ENCODE data around the gene FABP2.
"Not testable (repeated sequence)": the region's sequence is repeated elsewhere in the genome, so short reads cannot be mapped to it uniquely, and the experiment has no call there.

Gene FABP2

DNA sequence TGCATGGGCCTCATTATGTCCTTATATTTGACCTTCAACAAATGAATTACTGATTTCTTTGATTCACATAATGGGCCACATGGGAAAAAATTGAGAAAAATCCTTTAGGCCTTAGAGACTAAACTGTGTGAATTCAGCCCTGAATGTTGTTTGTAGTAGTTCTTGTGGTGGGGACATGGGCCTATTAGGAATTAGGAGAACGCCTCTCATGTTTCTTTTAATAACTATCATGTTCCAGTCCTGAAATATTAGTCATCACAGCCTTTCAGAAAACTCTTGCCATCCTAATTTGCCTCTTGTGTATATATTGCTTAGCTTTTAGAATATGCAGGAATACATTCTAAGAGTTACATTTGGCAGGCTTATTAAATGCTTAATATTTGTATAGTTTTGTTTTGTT is 34.1 kb upstream of the FABP2 start:
- CTCF ChIA-PET; H3K4me1 ChIP-seq (ENCODE audit: control insufficient read depth, insufficient read depth, low read length); H3K36me3 ChIP-seq (ENCODE audit: control insufficient read depth in 2 of 2, insufficient read depth in 1 of 2, low read length in 2 of 2); H3K9me3 ChIP-seq (ENCODE audit: control insufficient read depth, insufficient read depth, low read depth, low read length); POLR2A ChIA-PET; H3K27ac ChIP-seq (ENCODE audit: extremely low read depth, low read depth, low read length); H3K4me3 ChIP-seq (ENCODE audit: low read depth, low read length): not testable (repeated sequence)

DNA sequence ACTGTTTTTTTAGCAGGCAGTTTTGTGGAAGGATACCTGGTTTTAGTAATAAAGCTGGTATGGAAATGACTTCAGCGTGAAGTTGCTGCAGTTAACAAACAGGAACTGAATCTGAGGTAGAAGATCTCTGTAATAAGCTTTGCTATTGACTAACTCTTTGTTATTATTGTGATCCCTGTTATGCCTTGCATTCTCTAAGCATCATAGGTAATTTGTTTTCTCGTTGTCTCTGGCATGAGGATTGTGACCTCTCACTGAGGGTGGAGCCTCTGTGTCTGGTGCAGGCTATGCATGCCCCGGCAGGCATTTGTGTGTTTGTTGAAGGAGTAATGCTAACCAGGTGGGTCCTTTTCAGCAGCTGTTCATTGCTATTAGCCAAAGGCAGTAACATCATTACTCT is 31.4 kb upstream of the FABP2 start:
- H3K36me3 ChIP-seq (ENCODE audit: control insufficient read depth in 2 of 2, insufficient read depth in 1 of 2, low read length in 2 of 2); H3K4me3 ChIP-seq (ENCODE audit: low read depth, low read length); POLR2A ChIA-PET; H3K4me1 ChIP-seq (ENCODE audit: control insufficient read depth, insufficient read depth, low read length); CTCF ChIA-PET; H3K9me3 ChIP-seq (ENCODE audit: control insufficient read depth, insufficient read depth, low read depth, low read length); H3K27ac ChIP-seq (ENCODE audit: extremely low read depth, low read depth, low read length): not testable (repeated sequence)
- 0 out of 2 replicates have a peak, but pooled peaks have one; percentile 31 for TF ChIP-seq ZNF335 (tag by site-specific recombination; conservative IDR thresholded peaks at IDR 0.05)

DNA sequence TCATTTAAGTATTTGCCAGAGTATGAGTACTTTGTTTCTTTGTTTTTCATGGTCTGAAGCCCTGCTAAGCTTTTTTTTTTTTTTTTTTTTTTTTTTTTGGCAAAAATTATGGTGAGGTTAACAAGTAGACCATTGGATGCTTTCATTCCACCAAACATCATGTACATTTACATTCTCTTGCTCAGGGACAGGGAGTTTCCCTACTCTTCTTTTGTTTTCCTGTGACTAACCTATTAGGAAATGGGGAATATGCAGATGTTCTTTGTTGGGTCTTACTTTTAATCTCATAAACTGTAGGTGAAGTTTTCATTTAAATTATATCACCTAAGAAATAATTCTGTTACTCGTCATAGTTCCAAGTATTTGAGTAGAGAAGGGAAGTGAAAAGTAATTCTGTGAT is 26.2 kb upstream of the FABP2 start:
- H3K9me3 ChIP-seq (ENCODE audit: control insufficient read depth, insufficient read depth, low read depth, low read length); H3K27ac ChIP-seq (ENCODE audit: extremely low read depth, low read depth, low read length); H3K36me3 ChIP-seq (ENCODE audit: control insufficient read depth in 2 of 2, insufficient read depth in 1 of 2, low read length in 2 of 2); CTCF ChIA-PET; H3K4me3 ChIP-seq (ENCODE audit: low read depth, low read length); POLR2A ChIA-PET; H3K4me1 ChIP-seq (ENCODE audit: control insufficient read depth, insufficient read depth, low read length): not testable (repeated sequence)

DNA sequence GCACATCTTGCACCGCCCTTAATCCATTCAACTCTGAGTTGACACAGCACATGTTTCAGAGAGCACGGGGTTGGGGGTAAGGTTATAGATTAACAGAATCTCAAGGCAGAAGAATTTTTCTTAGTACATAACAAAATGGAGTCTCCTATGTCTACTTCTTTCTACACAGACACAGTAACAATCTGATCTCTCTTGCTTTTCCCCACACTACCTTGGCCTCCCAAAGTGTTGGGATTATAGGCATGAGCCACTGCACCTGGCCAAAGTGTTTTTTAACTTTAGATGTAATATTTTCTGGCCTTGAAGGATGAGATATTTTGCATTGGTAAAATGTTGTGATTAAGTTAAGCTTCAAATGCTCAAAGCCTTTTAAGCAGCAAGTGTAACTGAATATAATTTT is 21.4 kb upstream of the FABP2 start:
- H3K4me3 ChIP-seq (ENCODE audit: low read depth, low read length); POLR2A ChIA-PET; H3K36me3 ChIP-seq (ENCODE audit: control insufficient read depth in 2 of 2, insufficient read depth in 1 of 2, low read length in 2 of 2); H3K9me3 ChIP-seq (ENCODE audit: control insufficient read depth, insufficient read depth, low read depth, low read length); H3K4me1 ChIP-seq (ENCODE audit: control insufficient read depth, insufficient read depth, low read length); H3K27ac ChIP-seq (ENCODE audit: extremely low read depth, low read depth, low read length): not testable (repeated sequence)
- CTCF ChIA-PET, result interaction anchor here (0.7 kb wide), 1 partner anchor 719 kb away, joined by 3 read pairs; no protein-coding TSS in a partner anchor

DNA sequence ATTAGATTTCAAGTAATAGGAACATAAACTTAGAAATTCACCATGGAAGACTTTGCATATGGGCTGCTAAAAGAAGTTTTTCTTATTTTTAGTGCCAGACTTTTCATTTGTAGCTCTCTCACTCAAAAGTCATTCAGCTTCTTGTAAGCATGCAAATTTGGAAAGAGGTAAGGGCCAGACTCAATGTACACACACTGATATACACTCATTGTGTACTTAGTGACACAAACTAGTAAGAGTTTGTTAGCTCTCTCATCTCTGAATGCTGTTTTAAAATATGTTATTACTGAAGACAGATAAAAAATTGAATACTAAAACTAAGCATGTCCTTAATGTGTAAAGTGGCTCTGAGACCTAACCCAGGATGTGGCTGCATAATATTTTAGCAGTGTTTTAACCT is 18.0 kb upstream of the FABP2 start:
- H3K27ac ChIP-seq (ENCODE audit: extremely low read depth, low read depth, low read length); H3K36me3 ChIP-seq (ENCODE audit: control insufficient read depth in 2 of 2, insufficient read depth in 1 of 2, low read length in 2 of 2); CTCF ChIA-PET; H3K4me1 ChIP-seq (ENCODE audit: control insufficient read depth, insufficient read depth, low read length); POLR2A ChIA-PET; H3K4me3 ChIP-seq (ENCODE audit: low read depth, low read length); H3K9me3 ChIP-seq (ENCODE audit: control insufficient read depth, insufficient read depth, low read depth, low read length): not testable (repeated sequence)

DNA sequence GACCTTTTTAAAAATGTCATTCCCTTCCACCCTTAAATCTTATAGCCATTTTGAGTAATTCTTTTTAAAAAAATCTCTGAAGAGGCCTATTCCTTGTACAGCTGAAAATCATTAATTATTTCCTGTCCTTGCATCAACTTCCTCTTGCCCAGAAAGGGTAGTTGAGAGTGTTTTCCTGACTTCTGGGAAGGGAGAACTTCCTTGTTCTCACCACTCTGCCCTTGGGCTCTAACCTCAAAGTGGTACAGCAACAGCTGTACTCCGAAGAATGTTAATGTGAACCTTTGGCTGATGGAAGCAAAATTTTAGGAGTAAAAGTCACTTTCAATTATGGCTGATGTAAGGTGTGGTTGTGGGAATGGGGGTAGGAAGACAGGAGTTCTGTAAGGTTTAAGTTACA is 15.1 kb upstream of the FABP2 start:
- no peaks in the 10 kb centered on the region for H3K9me3 ChIP-seq (ENCODE audit: control insufficient read depth, insufficient read depth, low read depth, low read length)
- no peak overlapping the region for H3K27ac ChIP-seq (ENCODE audit: extremely low read depth, low read depth, low read length)
- TF ChIP-seq ZNF544 (tag by site-specific recombination; IDR thresholded peaks at IDR 0.05) (no peak), ZNF140 (tag by site-specific recombination; IDR thresholded peaks at IDR 0.05) (no peak), ZNF792 (tag by site-specific recombination; IDR thresholded peaks at IDR 0.05) (no peak), ZBTB48 (tag by site-specific recombination; IDR thresholded peaks at IDR 0.05) (no peak), ZNF311 (tag by site-specific recombination; IDR thresholded peaks at IDR 0.05; ENCODE audit: borderline replicate concordance) (no peak), ZNF354C (tag by site-specific recombination; IDR thresholded peaks at IDR 0.05; ENCODE audit: borderline replicate concordance, low read depth) (no peak), ZNF660 (tag by site-specific recombination; IDR thresholded peaks at IDR 0.05) (no peak), ZNF626 (tag by site-specific recombination; IDR thresholded peaks at IDR 0.05) (no peak), ZNF501 (tag by site-specific recombination; IDR thresholded peaks at IDR 0.05) (no peak)
- TF ChIP-seq, protein P1, sequence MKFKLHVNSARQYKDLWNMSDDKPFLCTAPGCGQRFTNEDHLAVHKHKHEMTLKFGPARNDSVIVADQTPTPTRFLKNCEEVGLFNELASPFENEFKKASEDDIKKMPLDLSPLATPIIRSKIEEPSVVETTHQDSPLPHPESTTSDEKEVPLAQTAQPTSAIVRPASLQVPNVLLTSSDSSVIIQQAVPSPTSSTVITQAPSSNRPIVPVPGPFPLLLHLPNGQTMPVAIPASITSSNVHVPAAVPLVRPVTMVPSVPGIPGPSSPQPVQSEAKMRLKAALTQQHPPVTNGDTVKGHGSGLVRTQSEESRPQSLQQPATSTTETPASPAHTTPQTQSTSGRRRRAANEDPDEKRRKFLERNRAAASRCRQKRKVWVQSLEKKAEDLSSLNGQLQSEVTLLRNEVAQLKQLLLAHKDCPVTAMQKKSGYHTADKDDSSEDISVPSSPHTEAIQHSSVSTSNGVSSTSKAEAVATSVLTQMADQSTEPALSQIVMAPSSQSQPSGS (tag by site-specific recombination; IDR thresholded peaks at IDR 0.05; ENCODE audit: low read depth), result no peak
- TF ChIP-seq, protein P2, sequence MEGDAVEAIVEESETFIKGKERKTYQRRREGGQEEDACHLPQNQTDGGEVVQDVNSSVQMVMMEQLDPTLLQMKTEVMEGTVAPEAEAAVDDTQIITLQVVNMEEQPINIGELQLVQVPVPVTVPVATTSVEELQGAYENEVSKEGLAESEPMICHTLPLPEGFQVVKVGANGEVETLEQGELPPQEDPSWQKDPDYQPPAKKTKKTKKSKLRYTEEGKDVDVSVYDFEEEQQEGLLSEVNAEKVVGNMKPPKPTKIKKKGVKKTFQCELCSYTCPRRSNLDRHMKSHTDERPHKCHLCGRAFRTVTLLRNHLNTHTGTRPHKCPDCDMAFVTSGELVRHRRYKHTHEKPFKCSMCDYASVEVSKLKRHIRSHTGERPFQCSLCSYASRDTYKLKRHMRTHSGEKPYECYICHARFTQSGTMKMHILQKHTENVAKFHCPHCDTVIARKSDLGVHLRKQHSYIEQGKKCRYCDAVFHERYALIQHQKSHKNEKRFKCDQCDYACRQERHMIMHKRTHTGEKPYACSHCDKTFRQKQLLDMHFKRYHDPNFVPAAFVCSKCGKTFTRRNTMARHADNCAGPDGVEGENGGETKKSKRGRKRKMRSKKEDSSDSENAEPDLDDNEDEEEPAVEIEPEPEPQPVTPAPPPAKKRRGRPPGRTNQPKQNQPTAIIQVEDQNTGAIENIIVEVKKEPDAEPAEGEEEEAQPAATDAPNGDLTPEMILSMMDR (tag by site-specific recombination; IDR thresholded peaks at IDR 0.05), result no peak
- TF ChIP-seq, protein P3, sequence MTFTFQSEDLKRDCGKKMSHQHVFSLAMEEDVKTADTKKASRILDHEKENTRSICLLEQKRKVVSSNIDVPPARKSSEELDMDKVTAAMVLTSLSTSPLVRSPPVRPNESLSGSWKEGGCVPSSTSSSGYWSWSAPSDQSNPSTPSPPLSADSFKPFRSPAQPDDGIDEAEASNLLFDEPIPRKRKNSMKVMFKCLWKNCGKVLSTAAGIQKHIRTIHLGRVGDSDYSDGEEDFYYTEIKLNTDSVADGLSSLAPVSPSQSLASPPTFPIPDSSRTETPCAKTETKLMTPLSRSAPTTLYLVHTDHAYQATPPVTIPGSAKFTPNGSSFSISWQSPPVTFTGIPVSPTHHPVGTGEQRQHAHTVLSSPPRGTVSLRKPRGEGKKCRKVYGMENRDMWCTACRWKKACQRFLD (tag by site-specific recombination; IDR thresholded peaks at IDR 0.05), result no peak
- TF ChIP-seq, protein P4, sequence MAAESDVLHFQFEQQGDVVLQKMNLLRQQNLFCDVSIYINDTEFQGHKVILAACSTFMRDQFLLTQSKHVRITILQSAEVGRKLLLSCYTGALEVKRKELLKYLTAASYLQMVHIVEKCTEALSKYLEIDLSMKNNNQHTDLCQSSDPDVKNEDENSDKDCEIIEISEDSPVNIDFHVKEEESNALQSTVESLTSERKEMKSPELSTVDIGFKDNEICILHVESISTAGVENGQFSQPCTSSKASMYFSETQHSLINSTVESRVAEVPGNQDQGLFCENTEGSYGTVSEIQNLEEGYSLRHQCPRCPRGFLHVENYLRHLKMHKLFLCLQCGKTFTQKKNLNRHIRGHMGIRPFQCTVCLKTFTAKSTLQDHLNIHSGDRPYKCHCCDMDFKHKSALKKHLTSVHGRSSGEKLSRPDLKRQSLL (tag by site-specific recombination; IDR thresholded peaks at IDR 0.05), result no peak
- H3K4me1 ChIP-seq (ENCODE audit: control insufficient read depth, insufficient read depth, low read length), result no peaks in the 10 kb centered on the region
- POLR2A ChIA-PET, result no interaction called here
- H3K4me3 ChIP-seq (ENCODE audit: low read depth, low read length), result no peak overlapping the region
- CTCF ChIA-PET, result no interaction called here
- H3K36me3 ChIP-seq (ENCODE audit: control insufficient read depth in 2 of 2, insufficient read depth in 1 of 2, low read length in 2 of 2), result no peaks in the 10 kb centered on the region
